DMS153 treated with DMSO at 0.1 percent for 48 hours (cell line): Measurements from ENCODE around the gene PLXNA2.

Source experiments
- DNase-seq: peaks from one replicate; lab custom pipeline; 2025; ENCODE audit not compliant: unreplicated experiment; lab: John Stamatoyannopoulos, UW

PLXNA2 gene

GRCh38 chr1:208164609-208165008 lies 79.6 kb downstream of the PLXNA2 start:
- no peak for DNase-seq

- DNase-seq = no peak
Measured at GRCh38 chr1:208163539-208163938, 80.6 kb downstream of the PLXNA2 start.

- DNase-seq = no peak
Measured at GRCh38 chr1:208162903-208163302, 81.3 kb downstream of the PLXNA2 start.

GRCh38 chr1:208161656-208162375 lies 82.4 kb downstream of the PLXNA2 start:
- no peak for DNase-seq

GRCh38 chr1:208161005-208161404 lies 83.2 kb downstream of the PLXNA2 start:
- DNase-seq = no peak

- DNase-seq = no peak
Measured at GRCh38 chr1:208160259-208160819, 83.8 kb downstream of the PLXNA2 start.

GRCh38 chr1:208159555-208160258 lies 84.5 kb downstream of the PLXNA2 start:
- no peak for DNase-seq

GRCh38 chr1:208158640-208159554 lies 85.3 kb downstream of the PLXNA2 start:
- DNase-seq = no peak

GRCh38 chr1:208157769-208158168 lies 86.4 kb downstream of the PLXNA2 start:
- no peak for DNase-seq

- no peak for DNase-seq
Measured at GRCh38 chr1:208156741-208157140, 87.4 kb downstream of the PLXNA2 start.

- DNase-seq = no peak
Measured at GRCh38 chr1:208156310-208156709, 87.9 kb downstream of the PLXNA2 start.

- no peak for DNase-seq
Measured at GRCh38 chr1:208154679-208155642, 89.2 kb downstream of the PLXNA2 start.

GRCh38 chr1:208154040-208154439 lies 90.1 kb downstream of the PLXNA2 start:
- DNase-seq = no peak

GRCh38 chr1:208153386-208153785 lies 90.8 kb downstream of the PLXNA2 start:
- no peak for DNase-seq

- DNase-seq = no peak
Measured at GRCh38 chr1:208151728-208152598, 92.2 kb downstream of the PLXNA2 start.

GRCh38 chr1:208150833-208151458 lies 93.2 kb downstream of the PLXNA2 start:
- no peak for DNase-seq

- no peak for DNase-seq
Measured at GRCh38 chr1:208149776-208150514, 94.2 kb downstream of the PLXNA2 start.

GRCh38 chr1:208149213-208149612 lies 95.0 kb downstream of the PLXNA2 start:
- no peak for DNase-seq
